ENCODE results near the gene RFX3.

GRCh38 chr9:3403315-3403714 lies 122.5 kb downstream of the RFX3 start:
- TF ChIP-seq CTCF (conservative IDR thresholded peaks at IDR 0.05) (no peak), EZH2 (IDR thresholded peaks at IDR 0.05; ENCODE audit: low read depth) (no peak)

All from PC-9 (cell line).